ENCODE results near the gene TRIM13. TPM values are rescaled to one million over a fixed set of nuclear protein-coding genes. Genes with fewer than 3 reads are reported as not detected.
"Not testable (repeated sequence)": the region's sequence is repeated elsewhere in the genome, so short reads cannot be mapped to it uniquely, and the experiment has no call there.

TRIM13 gene
- total RNA-seq, 1 donor from 2014 or later, result 16.5 TPM

DNA sequence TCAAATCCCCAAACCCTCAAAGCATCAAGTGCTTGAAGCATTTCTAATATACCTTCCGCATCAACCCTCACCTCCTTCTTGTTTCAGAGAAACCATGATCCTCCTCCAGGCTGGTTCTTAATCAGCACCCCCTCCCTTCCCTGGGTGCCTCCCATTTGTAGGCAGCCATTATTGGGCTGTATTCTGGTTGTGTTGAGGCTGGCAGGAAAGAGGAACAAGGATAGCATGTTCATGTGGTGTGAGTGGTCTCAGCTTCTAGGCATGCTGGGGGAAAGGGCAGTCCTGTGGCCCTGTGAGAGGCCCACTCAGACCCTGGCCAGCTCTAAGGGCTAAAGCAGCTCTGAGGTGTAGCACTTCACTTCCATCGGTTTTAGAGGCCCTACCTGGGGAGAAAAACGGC, 18.9 kb upstream of the TRIM13 start:
- Mint-ChIP-seq H3K36me3 (ENCODE audit: low read depth) (peaks cover 16% of the 10 kb centered on the region), H3K4me1 (ENCODE audit: low read depth) (peaks cover 5% of the 10 kb centered on the region), H3K9me3 (no peaks in the 10 kb centered on the region), H3K27me3 (ENCODE audit: insufficient read depth) (no peaks in the 10 kb centered on the region), H3K4me3 (no peak overlapping the region), H3K27ac (peak overlapping the region; percentile 27)
- DNase-seq (ENCODE audit: low spot score), result no peak
- intact Hi-C loops (cut with micrococcal nuclease), result loop anchor here (2.0 kb wide), 1 partner anchor 19 kb away; the partner anchor contains the start of gene TRIM13

DNA sequence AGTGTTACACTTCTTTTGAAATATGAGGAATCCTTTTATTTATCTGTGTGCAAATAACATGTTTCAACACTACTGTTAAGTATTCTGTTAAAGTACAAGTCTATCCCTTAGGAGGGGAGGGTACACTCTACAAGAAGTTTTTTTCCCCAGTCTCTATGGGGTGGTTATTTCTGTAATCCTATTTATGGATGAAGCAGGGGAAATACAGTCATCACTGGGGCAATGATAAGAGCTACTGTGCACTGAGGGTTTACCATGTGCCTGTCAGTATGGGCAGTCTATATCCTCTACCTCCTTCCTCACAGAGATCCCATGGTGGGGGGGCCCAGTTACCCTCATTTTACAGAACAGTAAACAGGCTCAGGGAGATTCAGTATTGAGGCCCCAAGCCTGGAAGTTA, 16.6 kb upstream of the TRIM13 start:
- Mint-ChIP-seq H3K27ac (no peak overlapping the region), H3K4me1 (ENCODE audit: low read depth) (peaks cover 5% of the 10 kb centered on the region), H3K4me3 (no peak overlapping the region), H3K36me3 (ENCODE audit: low read depth) (peaks cover 25% of the 10 kb centered on the region), H3K9me3 (no peaks in the 10 kb centered on the region), H3K27me3 (ENCODE audit: insufficient read depth) (no peaks in the 10 kb centered on the region)
- no peak for DNase-seq (ENCODE audit: low spot score)
- intact Hi-C loops (cut with micrococcal nuclease), result no loop called here

DNA sequence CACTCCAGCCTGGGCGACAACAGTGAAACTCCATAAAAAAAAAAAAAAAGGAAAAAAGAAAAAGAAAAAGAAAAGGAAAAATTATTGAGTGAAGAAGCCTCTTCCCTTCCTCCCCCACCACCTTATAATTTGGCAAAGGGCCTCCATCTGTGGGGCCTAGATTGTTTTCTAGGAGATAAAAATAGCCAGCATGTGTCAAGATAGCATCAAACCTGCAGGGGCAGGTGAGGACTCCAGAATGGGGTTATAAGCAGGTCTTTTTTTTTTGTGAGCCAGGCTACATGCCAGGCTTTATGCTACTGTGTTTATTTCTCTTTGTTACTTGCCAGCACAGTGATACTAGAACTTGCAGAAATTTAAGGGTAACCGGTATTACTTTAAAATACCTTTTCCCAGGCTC, 11.7 kb upstream of the TRIM13 start:
- no peak overlapping the region for H3K4me3 Mint-ChIP-seq
- H3K4me1 Mint-ChIP-seq (ENCODE audit: low read depth), result no peaks in the 10 kb centered on the region
- no peaks in the 10 kb centered on the region for H3K9me3 Mint-ChIP-seq
- H3K36me3 Mint-ChIP-seq (ENCODE audit: low read depth), result peaks cover 36% of the 10 kb centered on the region
- no peaks in the 10 kb centered on the region for H3K27me3 Mint-ChIP-seq (ENCODE audit: insufficient read depth)
- intact Hi-C loops (cut with micrococcal nuclease), result no loop called here
- DNase-seq (ENCODE audit: low spot score), result no peak
- H3K27ac Mint-ChIP-seq, result no peak overlapping the region

DNA sequence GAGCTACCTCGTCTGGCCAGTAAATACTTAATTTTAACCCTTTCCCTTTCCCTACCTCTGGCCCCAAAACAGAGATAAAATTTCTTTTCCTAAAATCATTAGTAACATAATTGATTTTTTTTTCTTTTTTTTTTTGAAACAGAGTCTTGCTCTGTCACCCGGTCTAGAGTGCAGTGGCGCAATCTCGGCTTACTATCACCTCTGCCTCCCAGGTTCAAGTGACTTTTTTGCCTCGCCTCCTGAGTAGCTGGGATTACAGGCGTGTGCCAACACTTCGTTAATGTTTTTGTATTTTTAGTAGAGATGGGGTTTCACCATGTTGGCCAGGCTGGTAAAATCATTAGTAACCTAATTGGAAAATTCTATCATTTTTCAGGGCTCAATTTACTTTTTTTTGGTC, 10.4 kb upstream of the TRIM13 start:
- H3K27ac Mint-ChIP-seq, result no peak overlapping the region
- intact Hi-C loops (cut with micrococcal nuclease), result no loop called here
- H3K27me3 Mint-ChIP-seq (ENCODE audit: insufficient read depth), result no peaks in the 10 kb centered on the region

DNA sequence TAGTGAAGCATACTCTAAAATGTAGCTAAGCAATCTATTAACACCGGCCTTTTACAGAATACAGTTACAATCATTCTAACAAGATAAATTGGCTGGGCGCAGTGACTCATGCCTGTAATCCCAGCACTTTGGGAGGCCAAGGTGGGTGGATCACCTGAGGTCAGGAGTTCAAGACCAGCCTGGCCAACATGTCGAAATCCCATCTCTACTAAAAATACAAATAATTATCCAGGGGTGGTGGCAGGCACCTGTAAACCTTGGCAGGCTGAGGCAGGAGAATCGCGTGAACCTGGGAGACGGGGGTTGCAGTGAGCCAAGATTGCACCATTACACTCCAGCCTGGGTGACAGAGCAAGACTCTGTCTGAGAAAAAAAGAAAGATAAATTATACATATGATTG, 6.2 kb upstream of the TRIM13 start:
- intact Hi-C loops (cut with micrococcal nuclease); H3K9me3 Mint-ChIP-seq; H3K4me3 Mint-ChIP-seq; H3K27ac Mint-ChIP-seq; H3K4me1 Mint-ChIP-seq (ENCODE audit: low read depth); DNase-seq (ENCODE audit: low spot score); H3K27me3 Mint-ChIP-seq (ENCODE audit: insufficient read depth): not testable (repeated sequence)
- H3K36me3 Mint-ChIP-seq (ENCODE audit: low read depth), result peaks cover 25% of the 10 kb centered on the region

More for the DNA sequence above, 10.4 kb upstream of the TRIM13 start:
- no peak for DNase-seq (ENCODE audit: low spot score)
- Mint-ChIP-seq H3K9me3 (no peaks in the 10 kb centered on the region), H3K4me1 (ENCODE audit: low read depth) (no peaks in the 10 kb centered on the region), H3K4me3 (no peak overlapping the region), H3K36me3 (ENCODE audit: low read depth) (peaks cover 38% of the 10 kb centered on the region)

DNA sequence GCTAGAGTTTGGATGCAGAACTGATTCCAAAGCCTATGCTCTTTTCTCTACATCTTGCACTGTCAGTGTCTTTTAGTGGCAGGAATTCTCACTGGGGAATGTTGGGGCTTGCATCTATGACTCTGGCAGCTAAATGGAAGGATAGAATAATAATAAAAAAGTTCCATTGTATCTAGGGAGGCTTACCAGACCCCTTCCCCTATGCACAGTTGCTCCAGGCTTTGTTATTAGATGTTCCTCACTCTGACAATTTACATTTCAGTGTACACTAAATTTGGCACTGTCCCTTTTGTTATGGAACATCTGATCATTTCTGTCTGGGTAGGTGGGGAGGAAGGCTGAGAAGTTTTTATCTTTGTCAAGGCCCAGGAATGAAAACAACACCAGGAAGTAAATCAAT, 3.7 kb upstream of the TRIM13 start:
- no peaks in the 10 kb centered on the region for H3K27me3 Mint-ChIP-seq (ENCODE audit: insufficient read depth)
- DNase-seq (ENCODE audit: low spot score), result no peak
- H3K36me3 Mint-ChIP-seq (ENCODE audit: low read depth), result peaks cover 23% of the 10 kb centered on the region
- intact Hi-C loops (cut with micrococcal nuclease), result no loop called here
- H3K4me1 Mint-ChIP-seq (ENCODE audit: low read depth), result peaks cover 13% of the 10 kb centered on the region
- no peak overlapping the region for H3K4me3 Mint-ChIP-seq
- no peak overlapping the region for H3K27ac Mint-ChIP-seq
- no peaks in the 10 kb centered on the region for H3K9me3 Mint-ChIP-seq

DNA sequence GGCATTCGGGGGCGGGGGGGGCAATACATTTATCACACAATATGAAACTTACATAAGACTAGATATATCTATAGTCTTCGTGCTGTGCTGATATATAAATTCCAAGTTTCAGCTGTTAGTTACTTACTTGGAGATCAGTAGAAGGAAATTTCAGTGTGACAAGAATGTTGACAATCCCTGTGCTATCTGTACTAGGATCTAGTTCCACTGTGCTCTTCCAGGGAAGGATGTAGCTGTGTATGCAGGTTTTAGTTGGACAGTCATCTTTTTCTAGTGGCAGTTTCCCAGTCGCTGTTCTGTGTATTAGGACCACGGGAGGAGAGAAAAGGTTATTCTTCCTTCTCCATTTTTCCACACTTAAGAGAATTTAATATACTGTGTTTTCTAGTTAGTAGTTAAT, 3.2 kb upstream of the TRIM13 start:
- peaks cover 22% of the 10 kb centered on the region for H3K36me3 Mint-ChIP-seq (ENCODE audit: low read depth)
- no peak for DNase-seq (ENCODE audit: low spot score)
- H3K9me3 Mint-ChIP-seq, result no peaks in the 10 kb centered on the region
- no peak overlapping the region for H3K4me3 Mint-ChIP-seq
- intact Hi-C loops (cut with micrococcal nuclease), result no loop called here
- no peaks in the 10 kb centered on the region for H3K27me3 Mint-ChIP-seq (ENCODE audit: insufficient read depth)
- H3K27ac Mint-ChIP-seq, result no peak overlapping the region
- peaks cover 19% of the 10 kb centered on the region for H3K4me1 Mint-ChIP-seq (ENCODE audit: low read depth)

DNA sequence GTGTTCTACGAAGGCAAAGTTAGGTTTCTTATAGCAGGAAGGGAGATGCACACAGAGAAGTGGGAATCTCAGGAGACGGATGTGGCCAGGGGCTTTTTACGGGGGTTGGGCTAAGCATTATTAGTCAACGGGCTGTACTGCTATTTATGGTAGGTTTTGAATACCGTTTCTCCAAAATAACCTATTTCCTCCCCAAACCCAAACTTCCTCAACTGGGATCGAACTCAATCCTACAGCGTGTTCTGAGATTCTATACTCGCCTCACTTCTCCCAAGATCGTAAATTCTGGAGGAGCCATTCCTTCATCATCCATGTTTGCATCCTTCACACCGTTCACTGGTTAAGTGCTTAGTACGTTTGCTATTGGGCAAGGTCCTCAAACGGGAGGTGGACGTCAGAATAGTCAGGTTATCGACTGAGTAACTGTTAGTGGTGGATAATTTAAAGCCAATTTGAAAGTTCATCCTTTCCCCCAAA, 1.2 kb upstream of the TRIM13 start:
- Mint-ChIP-seq H3K4me1 (ENCODE audit: low read depth) (peaks cover 39% of the 10 kb centered on the region), H3K4me3 (peak overlapping the region; percentile 77), H3K9me3 (no peaks in the 10 kb centered on the region), H3K27me3 (ENCODE audit: insufficient read depth) (no peaks in the 10 kb centered on the region), H3K27ac (peak overlapping the region; percentile 64), H3K36me3 (ENCODE audit: low read depth) (peaks cover 32% of the 10 kb centered on the region)
- DNase-seq (ENCODE audit: low spot score), result no peak
- intact Hi-C loops (cut with micrococcal nuclease), result loop anchor here (1.0 to 5.0 kb wide), 7 partner anchors 19 to 807 kb away; no protein-coding TSS in a partner anchor

DNA sequence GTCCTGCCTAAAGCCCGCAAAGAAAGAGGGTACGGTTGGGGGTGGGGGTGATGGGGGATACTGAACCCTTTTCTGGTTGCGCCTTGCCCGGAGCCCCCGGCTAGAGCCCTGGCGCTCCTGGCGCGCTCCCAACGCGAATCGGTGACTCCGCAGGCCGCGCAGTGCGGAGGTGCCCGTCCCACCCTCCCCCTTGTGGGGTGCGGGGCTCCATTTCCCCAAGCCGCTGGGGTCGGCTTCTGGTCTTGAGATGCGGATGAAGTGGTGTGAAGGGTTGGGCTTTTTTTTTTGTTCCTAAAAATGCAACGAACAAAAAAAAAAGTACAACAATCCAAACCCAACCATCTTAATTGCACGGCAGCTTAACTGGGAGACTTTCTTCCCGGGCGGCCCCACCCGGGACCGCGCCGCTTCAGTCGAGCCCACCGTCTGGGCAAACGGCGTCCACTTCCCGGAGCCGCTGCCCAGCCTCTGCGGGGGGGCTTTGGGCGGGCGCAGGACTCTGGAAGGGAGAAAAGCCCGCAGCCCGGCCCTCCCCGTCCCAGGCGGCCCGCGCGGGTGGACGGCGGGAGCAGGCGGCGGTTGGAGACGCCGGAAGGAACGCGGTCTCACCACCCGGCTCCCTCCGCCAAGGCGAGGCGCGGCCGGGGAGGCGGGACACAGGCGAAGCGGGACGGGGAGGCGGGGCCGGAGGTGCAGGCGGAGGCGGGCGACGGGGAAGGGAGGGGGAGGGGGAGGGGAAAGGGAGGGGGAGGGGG, 504 bp upstream of the TRIM13 start:
- peaks cover 31% of the 10 kb centered on the region for H3K36me3 Mint-ChIP-seq (ENCODE audit: low read depth)
- peaks cover 46% of the 10 kb centered on the region for H3K4me1 Mint-ChIP-seq (ENCODE audit: low read depth)
- H3K9me3 Mint-ChIP-seq, result no peaks in the 10 kb centered on the region
- intact Hi-C loops (cut with micrococcal nuclease), result loop anchor here (1.0 to 5.0 kb wide), 7 partner anchors 20 to 806 kb away; no protein-coding TSS in a partner anchor
- peak overlapping the region; percentile 64 for H3K27ac Mint-ChIP-seq
- peak; percentile 86 for DNase-seq (ENCODE audit: low spot score)
- no peaks in the 10 kb centered on the region for H3K27me3 Mint-ChIP-seq (ENCODE audit: insufficient read depth)
- peak overlapping the region; percentile 77 for H3K4me3 Mint-ChIP-seq

DNA sequence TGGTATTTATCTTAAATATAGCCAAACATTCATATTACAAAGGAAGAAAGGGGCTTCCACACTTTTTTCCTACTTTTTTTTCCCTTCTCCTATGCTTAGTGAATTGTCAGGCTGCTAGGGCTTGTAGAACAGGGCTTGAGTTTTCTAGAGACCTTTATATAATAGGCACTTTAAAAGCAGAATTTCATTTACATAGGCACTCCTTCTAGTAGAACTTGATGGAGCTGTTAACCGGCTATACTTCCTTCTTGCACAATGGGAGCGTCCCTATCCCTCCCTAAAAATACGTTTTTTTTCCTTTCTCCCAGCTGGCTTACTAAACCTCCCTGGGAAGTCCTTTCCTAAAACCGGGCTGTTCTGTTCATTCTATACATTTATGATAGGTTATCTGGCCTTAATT, 1.1 kb downstream of the TRIM13 start:
- DNase-seq (ENCODE audit: low spot score), result no peak
- Mint-ChIP-seq H3K4me1 (ENCODE audit: low read depth) (peaks cover 58% of the 10 kb centered on the region), H3K9me3 (no peaks in the 10 kb centered on the region), H3K36me3 (ENCODE audit: low read depth) (peaks cover 27% of the 10 kb centered on the region), H3K27ac (peak overlapping the region; percentile 82), H3K27me3 (ENCODE audit: insufficient read depth) (no peaks in the 10 kb centered on the region), H3K4me3 (peak overlapping the region; percentile 87)
- intact Hi-C loops (cut with micrococcal nuclease), result loop anchor here (1.0 to 5.0 kb wide), 12 partner anchors 21 to 914 kb away; partner anchors contain the start of genes KPNA3 and SPRYD7

DNA sequence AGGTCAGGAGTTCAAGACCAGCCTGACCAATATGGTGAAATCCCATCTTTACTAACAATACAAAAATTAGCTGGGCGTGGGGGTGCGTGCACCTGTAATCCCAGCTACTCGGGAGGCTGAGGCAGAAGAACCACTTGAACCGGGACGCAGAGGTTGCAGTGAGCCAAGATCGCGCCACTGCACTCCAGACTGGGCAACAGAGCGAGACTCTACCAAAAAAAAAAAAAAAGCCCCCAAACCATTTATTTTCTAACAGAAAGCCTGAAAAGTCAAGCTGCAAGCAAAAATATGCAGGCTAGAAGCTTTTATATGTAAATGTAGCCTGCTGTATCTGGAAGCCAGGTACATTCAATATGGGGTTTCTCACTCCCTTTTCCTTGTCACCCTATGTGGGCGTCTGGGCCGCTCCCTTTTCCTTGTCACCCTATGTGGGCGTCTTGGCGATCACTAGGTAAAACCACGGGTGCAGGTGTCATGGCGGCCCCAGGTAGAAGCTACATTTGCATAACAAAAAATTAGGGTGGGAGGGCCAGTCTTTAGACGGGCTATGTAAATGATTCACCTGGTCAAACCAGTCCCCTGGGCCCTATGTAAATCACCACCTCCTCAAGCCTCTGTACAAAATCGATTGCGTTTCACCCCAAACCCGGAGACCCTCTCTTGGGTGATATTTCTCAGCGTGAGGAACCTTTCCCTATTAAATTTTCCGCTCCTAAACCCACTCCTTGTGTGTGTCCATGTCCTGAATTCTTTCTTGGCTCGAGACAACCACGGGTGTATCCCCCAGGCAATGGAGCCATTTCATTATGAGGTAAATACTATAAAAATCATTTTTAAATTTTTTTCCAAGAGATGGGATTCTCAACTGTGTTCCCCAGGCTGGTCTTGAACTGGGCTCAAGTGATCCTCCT, 2.1 kb downstream of the TRIM13 start:
- DNase-seq (ENCODE audit: low spot score), result no peak

DNA sequence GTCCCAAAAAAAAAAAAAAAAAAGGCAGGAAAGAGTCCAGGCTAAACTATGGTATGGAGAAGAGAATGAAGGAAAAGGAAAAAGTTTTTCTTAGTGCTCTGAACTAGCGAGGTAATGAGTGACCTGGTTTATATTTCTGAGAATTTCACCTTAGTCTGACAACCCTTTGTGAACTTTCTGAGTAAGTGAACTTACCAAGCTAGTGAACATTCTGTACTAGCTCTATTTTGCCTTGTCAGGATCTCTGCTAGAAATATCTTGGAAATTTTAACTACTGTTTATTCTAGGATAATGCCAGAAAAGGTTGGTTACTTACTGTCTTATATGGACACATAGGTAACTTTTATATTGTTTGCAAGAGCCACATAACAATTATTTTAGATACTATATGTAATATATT, 4.4 kb downstream of the TRIM13 start:
- Mint-ChIP-seq H3K9me3 (no peaks in the 10 kb centered on the region), H3K27ac (no peak overlapping the region), H3K4me3 (no peak overlapping the region), H3K36me3 (ENCODE audit: low read depth) (peaks cover 37% of the 10 kb centered on the region), H3K4me1 (ENCODE audit: low read depth) (peaks cover 58% of the 10 kb centered on the region), H3K27me3 (ENCODE audit: insufficient read depth) (no peaks in the 10 kb centered on the region)
- intact Hi-C loops (cut with micrococcal nuclease), result no loop called here
- DNase-seq (ENCODE audit: low spot score), result no peak

More for the DNA sequence above, 2.1 kb downstream of the TRIM13 start:
- Mint-ChIP-seq H3K4me1 (ENCODE audit: low read depth) (peaks cover 61% of the 10 kb centered on the region), H3K9me3 (no peaks in the 10 kb centered on the region), H3K27ac (no peak overlapping the region), H3K27me3 (ENCODE audit: insufficient read depth) (no peaks in the 10 kb centered on the region), H3K36me3 (ENCODE audit: low read depth) (peaks cover 32% of the 10 kb centered on the region), H3K4me3 (peak overlapping the region; percentile 87)
- intact Hi-C loops (cut with micrococcal nuclease), result loop anchor here (5.0 kb wide), 3 partner anchors 38 to 803 kb away; no protein-coding TSS in a partner anchor

Data from activated T-helper 1 cell treated with anti-CD3 and anti-CD28 coated beads, Interleukin-12 subunit alpha, Interleukin-12 subunit beta, Interleukin-2, Interleukin-4 antibody, amounts not matched to agents 30 ng/mL and 10 ng/mL and 1 ng/mL, durations not matched to agents 14 hours and 24 hours and 36 hours (primary cell).